ENCODE results near the gene HTRA1.

The HTRA1 gene

GRCh38 chr10:122461367-122461728 lies at the start of gene HTRA1:
Gene HTRA1 (plus strand): TSS chr10:122461553. CDS start chr10:122461653, 100 bp downstream.
- no peak for DNase-seq

GRCh38 chr10:122413327-122413726 lies 48.0 kb upstream of the HTRA1 start:
- no peak for DNase-seq

- no peak for DNase-seq
Measured at GRCh38 chr10:122417667-122418066, 43.7 kb upstream of the HTRA1 start.

GRCh38 chr10:122419016-122419415 lies 42.3 kb upstream of the HTRA1 start:
- DNase-seq: no peak

GRCh38 chr10:122419876-122420623 lies 41.3 kb upstream of the HTRA1 start:
- DNase-seq: no peak

- no peak for DNase-seq
Measured at GRCh38 chr10:122420624-122421007, 40.7 kb upstream of the HTRA1 start.

GRCh38 chr10:122421054-122421625 lies 40.2 kb upstream of the HTRA1 start:
- no peak for DNase-seq

DNA sequence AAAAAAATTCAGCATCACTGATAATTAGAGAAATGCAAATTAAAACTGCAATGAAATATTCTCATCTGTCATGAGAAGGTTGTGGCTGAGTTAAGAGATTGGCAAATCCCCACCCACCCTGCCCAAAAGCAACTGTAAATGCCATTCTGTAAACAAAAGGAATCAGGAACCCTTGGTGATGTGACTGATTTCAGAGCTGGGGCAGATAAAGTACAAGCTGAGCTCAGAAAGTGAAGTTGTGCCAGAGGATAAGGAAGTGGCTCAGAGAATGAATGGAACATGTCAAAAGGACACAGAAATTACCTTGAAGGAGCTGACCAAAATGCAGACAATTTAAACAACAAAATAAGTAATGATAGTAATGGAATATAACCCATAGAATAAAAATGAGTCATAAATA lies 39.6 kb upstream of the HTRA1 start:
- DNase-seq: no peak

GRCh38 chr10:122422266-122422989 lies 38.9 kb upstream of the HTRA1 start:
- peak; percentile 40 to 62 for DNase-seq

DNA sequence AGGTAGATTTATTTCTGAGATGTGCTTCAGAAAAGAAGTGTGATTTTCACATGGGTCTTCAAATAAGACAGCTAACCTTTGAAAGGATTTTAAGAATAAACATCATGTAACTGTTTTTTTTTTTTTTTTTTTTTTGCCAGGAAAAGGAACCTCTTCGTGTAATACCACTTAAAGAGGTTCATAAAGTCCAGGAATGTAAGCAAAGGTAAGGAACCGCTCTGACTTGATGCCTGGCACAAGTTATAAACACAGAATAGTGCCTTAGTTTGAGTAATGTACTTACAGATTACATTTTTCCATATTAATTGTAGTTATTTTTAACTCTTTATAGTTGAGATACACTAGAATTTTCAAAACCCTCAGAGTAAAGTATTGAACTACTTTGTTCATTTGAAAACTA lies 37.3 kb upstream of the HTRA1 start:
- no peak for DNase-seq

DNA sequence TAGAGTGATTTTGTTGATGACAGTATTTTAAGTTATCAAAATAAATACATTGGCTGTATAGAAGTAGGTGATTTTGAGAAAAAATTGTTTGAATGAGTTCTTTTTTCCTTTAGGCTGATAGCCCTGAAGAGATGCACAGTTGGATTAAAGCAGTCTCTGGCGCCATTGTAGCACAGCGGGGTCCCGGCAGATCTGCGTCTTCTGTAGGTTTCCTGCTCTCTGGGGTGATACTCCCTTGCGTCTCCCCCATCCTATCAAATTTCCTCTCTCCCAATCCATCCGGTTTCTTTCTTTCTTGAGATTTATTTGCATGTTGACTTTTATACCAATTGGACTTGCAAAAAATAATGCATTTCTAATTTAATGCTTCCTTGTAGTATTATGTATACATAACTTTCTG lies 34.5 kb upstream of the HTRA1 start:
- no peak for DNase-seq

DNA sequence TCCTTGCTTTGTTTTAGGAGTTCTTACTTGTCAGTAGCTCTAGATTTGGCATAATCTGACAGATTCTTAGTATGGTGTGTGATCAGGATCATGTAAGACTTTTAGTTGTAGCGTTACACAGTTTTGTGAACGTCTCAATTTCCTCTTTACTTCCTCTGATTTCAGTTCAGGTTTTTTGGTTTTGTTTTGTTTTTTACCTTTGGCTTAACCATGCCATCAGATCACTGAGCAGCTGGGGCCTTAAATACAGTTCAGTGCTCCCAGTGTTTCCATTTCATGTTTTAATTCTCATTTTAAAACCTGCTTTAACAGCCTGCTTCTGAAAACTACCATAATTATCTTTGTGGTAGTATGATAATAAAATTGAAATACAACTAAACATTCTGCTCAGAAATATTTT lies 34.1 kb upstream of the HTRA1 start:
- no peak for DNase-seq

- peak in 1 of 2 donors; percentile 74 for DNase-seq
Measured at GRCh38 chr10:122435212-122435827, 26.0 kb upstream of the HTRA1 start.

DNA sequence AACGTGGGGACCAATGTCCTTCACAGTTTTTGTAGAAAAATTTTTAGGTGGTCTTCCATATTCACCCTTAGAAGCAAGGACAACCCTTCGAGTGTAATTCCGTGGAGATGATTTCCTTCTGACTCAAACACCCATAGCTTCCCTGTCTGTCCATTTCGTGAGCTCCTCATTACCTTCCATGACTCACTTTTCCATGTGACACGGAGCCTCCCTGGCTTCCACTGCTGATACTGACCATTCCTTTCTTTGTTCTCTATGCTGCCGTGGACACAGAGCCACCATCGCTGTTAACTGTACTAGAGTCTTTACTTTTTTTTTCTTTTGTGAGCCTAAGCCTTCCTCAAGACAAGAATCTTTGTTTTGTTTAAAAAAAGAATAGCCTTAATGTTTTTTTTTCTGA lies 19.4 kb upstream of the HTRA1 start:
- DNase-seq: no peak

DNA sequence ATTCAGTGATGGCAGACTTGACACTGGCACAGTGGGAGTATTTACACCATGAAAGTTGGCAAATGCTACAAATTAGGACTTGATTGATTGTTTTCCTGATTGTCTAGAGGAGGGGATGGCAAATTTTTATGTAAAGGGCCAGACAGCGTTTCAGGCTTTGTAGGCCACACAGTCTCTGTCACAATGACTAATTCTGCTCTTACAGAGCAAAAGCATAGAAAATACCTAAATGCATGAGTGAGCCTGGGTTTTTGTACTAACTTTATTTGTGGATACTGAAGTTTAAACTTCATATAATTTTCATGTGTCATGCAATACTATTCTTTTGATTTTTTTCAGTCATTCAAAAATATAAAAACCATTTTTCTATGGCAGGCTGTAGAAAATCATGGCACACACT lies 15.9 kb upstream of the HTRA1 start:
- DNase-seq: no peak

GRCh38 chr10:122445904-122446303 lies 15.4 kb upstream of the HTRA1 start:
- no peak for DNase-seq

DNA sequence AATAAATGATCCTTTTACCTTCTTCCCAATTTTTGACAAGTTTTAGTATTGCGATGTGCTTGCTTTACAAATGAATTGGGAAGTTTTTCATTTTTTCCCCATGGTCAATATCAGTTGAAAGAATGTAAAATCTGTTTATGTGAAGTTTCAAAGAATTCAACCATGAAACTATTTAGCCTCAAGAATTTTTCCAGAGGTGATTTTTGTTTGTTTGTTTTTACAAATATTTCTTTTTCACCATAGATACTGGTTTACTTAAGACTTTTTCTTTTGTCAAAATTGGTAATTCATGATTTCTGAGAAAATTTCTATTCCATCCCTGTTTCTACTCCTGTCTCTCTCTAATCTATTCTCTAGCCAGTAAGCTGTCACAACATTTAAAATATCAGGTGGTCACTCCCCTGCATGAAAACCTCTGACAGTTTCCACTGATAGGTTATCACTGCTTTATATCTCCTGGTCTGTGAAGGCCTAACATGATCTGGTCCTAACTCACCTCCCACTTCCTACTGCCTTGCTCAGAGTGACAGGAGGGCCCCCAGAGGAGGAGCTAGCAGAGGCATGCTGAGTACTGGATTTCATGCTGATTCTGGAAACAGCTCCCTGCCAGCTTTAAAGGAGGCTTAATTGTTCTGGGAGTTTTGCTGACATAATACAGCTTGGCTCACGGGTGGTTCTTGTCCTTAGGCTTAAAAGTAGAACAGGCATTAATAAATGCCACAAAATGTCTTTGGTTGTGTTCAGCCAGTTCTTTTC lies 14.5 kb upstream of the HTRA1 start:
- no peak for DNase-seq

DNA sequence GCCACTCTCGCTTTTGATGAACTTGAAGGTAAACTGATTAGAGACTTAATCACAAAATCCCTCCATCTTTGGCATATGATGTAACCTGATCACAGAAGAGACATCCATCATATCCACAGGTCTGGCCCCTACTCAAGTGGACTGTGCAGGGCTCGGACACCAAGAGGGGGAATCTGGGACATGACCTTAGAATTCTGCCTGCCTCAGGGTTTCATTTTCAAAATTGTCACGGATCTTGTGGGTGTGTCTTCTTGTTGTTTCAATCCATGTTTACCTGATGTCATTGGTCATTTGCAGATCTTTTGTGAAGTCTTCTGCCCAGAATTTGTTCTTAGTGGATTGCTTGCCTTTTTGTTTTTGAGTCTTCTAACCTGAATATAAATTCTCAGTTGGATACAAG lies 12.8 kb upstream of the HTRA1 start:
- DNase-seq: no peak

- no peak for DNase-seq
Measured at GRCh38 chr10:122449153-122449552, 12.2 kb upstream of the HTRA1 start.

- no peak for DNase-seq
Measured at GRCh38 chr10:122450353-122450990, 10.9 kb upstream of the HTRA1 start.

DNA sequence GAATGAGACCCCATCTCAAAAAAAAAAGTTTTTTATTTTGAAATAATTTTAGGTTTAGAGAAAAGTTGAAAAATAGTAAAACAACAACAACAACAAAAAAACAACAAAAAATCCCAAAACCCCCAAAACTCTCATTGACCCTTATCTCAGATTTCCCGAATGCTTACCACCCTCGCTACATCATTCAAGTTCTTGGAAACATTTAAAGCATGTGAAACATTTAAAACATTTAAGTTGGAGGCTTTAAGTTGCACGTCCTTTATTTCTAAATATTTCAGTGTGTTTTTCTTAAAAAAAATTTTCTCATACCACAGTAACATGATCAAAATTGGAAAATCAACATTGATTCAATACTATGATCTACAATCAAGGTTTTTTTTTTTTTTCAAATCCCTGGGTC lies 7.3 kb upstream of the HTRA1 start:
- DNase-seq: no peak

GRCh38 chr10:122454603-122455080 lies 6.7 kb upstream of the HTRA1 start, which contains the start of gene ARMS2:
Gene ARMS2 (plus strand): TSS chr10:122454653. CDS start chr10:122454728, 75 bp downstream.
- DNase-seq: no peak
